ENCODE measurements around the gene ZNF511. TPM values are rescaled to one million over a fixed set of nuclear protein-coding genes. Genes with fewer than 3 reads are reported as not detected.

Gene ZNF511
- total RNA-seq, 1 donor: 16.8 TPM

DNA sequence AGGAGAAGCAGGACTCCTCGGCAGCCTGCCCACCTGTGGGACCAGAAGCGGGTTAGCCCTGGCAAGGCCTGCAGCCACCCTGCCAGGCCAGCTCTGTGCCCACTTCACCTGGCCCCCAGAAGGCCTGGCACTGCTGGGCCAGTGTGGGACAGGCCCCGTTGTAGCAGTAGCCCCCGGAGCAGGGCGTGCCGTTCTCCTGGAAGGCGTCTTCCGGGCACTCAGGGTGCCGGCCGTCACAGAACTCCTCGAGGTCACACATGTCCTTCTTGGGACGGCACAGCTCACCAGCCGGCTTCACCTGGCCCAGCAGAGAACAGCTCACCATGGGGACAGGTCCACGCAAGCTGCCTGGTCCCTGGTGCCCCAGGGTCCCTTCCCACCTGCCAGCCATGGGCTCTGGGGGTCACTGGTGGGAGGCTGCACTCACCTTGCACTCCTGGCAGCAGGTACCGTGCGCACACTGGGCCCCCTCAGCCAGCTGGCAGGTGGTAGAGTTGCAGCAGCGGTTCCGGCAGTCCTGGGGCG lies 37.9 kb upstream of the ZNF511 start:
- H3K9me3 ChIP-seq (ENCODE audit: low read depth, low read length): no peaks in the 10 kb centered on the region
- no peaks in the 10 kb centered on the region for H3K27me3 ChIP-seq (ENCODE audit: insufficient read depth, low read length)
- no peak overlapping the region for H3K4me3 ChIP-seq (ENCODE audit: low read length)
- peaks cover 24% of the 10 kb centered on the region for H3K4me1 ChIP-seq (ENCODE audit: insufficient read depth, low read length)

DNA sequence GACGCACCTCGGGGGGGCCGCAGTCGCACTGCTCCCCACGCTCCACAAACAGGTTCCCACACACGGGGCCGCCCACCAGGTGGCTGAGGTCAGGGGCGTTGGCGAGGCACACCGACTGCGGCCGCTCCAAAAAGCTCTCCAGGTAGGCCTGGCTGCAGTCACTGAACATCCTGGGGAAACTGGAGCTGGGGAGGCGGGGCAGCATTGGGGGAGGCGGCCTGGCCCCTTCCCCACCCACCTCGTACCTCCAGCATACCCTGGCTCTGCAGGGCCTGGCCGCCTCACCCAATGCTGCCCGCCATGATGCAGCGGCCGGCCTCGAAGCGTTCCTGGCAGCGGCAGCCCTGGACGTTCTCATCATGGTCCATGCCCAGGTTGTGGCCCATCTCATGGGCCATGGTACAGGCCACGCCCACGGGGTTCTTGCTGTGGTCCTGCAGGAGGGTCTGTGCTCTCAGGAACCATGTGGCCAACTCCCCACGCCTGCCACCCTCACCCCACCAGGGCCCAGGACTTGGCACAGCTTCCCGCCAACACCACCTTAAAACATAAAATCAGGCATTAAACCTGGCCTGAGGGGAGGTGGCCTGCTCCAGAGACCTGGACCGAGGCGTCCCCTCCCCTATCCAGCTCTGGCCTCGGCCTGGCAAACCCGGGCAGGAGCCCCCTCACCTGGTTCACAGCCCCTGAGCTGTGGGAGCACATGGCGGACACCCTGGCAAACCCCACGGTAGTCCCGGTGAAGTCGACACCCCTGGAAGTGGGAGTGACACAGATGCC lies 37.0 kb upstream of the ZNF511 start:
- H3K4me1 ChIP-seq (ENCODE audit: insufficient read depth, low read length): peaks cover 30% of the 10 kb centered on the region
- no peak overlapping the region for H3K4me3 ChIP-seq (ENCODE audit: low read length)
- no peaks in the 10 kb centered on the region for H3K27me3 ChIP-seq (ENCODE audit: insufficient read depth, low read length)
- H3K9me3 ChIP-seq (ENCODE audit: low read depth, low read length): no peaks in the 10 kb centered on the region

DNA sequence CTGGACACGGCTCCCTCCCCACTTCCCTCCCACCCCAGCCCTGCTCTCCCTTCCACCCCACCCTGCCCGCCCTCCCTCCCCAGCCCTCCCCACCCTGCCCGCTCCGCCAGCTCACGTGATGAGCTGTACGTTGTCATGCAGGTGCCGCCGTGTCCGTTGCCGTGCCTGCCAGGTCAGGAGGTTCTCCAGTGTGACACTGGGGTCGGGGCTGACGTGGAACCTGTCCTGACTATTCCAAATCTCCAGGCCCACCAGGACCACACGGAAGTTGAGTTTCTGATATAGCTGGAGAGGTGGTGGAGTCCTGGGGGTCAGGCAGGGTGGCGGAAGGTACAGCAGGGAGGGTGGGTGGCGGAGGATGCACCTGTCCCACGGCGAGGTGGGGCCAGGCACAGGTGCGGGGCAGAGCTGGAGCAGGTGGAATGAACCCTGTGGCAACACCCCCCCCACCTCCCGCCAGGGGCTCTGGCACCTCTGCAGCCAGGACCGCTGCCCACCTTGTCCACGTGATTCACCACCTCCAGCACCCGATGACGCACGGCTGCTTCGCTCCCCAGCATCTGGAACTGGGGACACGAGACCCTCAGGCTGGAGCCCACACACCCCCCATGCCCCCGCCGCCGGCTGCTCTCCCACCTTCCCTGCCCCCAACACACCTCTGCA lies 36.3 kb upstream of the ZNF511 start:
- Histone ChIP-seq H3K9me3 (ENCODE audit: low read depth, low read length) (no peaks in the 10 kb centered on the region), H3K4me1 (ENCODE audit: insufficient read depth, low read length) (peaks cover 37% of the 10 kb centered on the region), H3K4me3 (ENCODE audit: low read length) (no peak overlapping the region), H3K27me3 (ENCODE audit: insufficient read depth, low read length) (no peaks in the 10 kb centered on the region)

DNA sequence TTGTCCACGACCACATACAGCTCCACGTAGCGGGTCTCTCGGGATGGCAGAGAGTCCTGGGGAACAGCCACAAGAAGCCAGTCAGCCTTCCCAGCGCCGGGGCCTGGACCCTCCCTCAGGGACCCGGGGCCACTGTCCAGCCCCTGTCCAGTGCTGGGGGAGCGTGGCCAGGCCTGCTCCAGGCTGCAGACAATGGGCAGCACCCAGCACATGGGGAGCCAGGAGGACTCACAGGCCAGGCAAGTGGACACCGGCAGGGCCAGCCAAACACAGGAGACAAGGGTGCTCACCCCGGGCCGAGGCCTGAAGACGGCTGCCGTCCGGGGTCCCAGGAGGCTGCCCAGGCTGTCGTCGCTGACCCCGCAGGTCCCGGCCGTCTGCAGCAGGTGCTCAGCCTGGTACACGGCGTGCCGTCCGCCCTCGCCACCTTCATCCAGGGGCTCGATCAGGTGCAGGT lies 35.7 kb upstream of the ZNF511 start:
- Histone ChIP-seq H3K27me3 (ENCODE audit: insufficient read depth, low read length) (no peaks in the 10 kb centered on the region), H3K4me1 (ENCODE audit: insufficient read depth, low read length) (peaks cover 43% of the 10 kb centered on the region), H3K4me3 (ENCODE audit: low read length) (no peak overlapping the region), H3K9me3 (ENCODE audit: low read depth, low read length) (no peaks in the 10 kb centered on the region)

DNA sequence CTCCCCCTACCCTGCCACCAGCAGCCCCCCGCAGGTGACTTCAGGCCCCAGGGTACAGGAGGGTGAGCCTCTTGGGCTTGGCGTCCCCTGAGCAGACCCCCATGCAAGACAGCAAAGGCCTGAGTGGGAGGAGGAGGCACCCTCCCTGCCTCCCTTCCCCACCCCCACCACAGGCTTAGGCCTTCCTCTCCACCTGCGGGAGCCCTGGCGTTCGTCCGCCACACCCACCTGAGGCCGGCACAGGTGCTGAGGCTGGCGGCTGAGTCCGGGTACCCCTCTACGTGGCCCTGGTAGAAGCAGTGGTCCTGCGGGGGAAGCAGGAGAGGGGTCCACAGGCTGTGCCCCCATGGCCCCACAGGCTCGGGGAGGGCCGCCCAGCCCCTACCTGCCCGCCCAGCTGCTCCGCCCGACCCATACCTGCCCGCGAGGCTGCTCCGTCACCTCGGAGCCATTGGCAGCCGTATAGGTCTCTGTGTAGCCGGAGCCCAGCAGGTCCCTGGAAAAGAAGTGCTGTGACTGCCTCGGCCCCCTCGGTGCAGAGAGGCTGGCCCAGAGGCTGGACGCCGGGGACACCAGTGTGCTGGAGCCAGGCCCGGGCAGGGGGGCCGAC lies 35.1 kb upstream of the ZNF511 start:
- H3K4me1 ChIP-seq (ENCODE audit: insufficient read depth, low read length): peaks cover 49% of the 10 kb centered on the region
- H3K4me3 ChIP-seq (ENCODE audit: low read length): no peak overlapping the region
- H3K27me3 ChIP-seq (ENCODE audit: insufficient read depth, low read length): no peaks in the 10 kb centered on the region
- H3K9me3 ChIP-seq (ENCODE audit: low read depth, low read length): no peaks in the 10 kb centered on the region

DNA sequence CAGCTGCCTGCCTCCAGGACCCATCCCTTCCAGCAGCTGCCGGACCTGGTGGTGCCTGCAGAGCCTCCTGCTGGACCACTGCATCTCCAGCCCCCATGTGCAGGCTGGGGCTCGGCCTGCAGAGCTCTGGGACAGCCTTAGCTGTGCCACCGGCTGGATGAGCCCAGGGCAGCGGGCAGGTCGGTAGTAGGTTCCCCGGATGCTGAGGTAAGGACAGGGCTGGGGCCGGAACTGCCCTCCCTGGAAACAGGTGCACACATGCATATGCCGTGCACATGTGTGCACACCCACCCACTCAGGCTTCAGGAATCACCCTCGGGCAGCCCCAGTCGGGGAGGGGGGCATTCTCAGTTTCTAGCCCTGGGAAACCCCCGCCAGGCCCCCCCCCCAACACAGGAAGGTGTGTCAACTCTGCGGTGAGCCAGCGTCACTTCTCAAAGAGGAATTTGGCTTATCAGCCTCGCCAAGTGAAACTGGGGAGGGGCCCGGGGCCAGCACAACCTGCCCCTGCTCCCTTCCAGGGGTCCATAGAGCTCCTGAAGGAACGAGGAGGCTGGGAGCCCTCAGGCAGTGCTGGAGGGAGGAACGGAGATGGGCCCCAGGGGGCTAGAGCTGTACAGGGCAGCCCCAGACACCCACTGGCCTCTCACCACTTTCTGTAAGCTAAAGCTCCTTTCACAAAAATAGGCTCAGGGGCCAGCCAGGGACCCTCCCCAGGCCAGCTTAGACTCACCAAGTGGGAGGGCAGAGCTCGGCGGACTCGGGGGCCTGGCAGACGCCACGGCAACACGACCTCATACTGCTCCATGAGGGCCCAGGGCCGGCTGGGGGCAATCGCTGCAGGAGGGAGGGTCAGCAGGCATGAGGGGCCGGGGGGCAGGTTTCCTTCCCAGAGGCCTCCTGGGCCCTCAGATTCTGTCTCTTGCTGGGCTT lies 33.7 kb upstream of the ZNF511 start:
- Histone ChIP-seq H3K4me1 (ENCODE audit: insufficient read depth, low read length) (peaks cover 63% of the 10 kb centered on the region), H3K4me3 (ENCODE audit: low read length) (peak overlapping the region; percentile 72), H3K9me3 (ENCODE audit: low read depth, low read length) (no peaks in the 10 kb centered on the region), H3K27me3 (ENCODE audit: insufficient read depth, low read length) (no peaks in the 10 kb centered on the region)

DNA sequence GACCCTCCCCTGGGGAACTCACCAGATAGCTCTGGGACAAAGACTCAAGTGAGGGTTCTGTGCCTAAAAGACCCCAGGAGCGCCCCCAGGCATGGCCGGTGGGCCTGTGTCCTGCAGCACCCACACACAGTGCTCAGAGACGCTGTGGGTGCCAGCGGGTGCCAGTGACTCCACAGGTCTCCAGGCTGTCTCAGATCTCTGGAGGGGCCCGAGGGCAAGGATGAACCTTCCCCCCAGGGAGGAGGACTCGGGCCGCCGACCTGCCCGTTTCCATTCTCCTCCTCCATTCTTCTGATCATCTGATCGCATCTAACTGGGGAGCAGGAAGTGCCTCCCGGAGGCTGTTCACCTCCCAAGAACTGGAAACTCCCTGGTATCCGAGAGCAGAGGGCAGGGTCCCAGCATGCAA lies 33.0 kb upstream of the ZNF511 start:
- Histone ChIP-seq H3K27me3 (ENCODE audit: insufficient read depth, low read length) (no peaks in the 10 kb centered on the region), H3K9me3 (ENCODE audit: low read depth, low read length) (no peaks in the 10 kb centered on the region), H3K4me3 (ENCODE audit: low read length) (peak overlapping the region; percentile 72), H3K4me1 (ENCODE audit: insufficient read depth, low read length) (peaks cover 70% of the 10 kb centered on the region)

DNA sequence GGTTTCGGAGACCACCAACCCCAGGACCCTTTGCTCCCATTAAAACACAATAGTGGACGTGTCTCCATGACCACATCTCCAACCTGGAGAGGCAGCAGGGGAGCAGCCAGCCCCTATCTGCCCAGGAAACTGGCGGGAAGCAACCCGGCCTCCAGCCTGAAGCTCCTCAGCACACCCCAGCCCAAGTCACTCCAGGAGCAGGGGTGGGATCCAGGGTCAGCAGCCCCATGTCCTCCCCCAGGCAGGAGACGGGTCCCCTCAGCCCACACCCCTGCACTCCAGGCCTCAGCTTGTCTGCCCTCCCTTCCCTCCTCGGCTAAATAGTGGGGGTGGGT lies 32.6 kb upstream of the ZNF511 start:
- H3K4me3 ChIP-seq (ENCODE audit: low read length): peak overlapping the region; percentile 72
- no peaks in the 10 kb centered on the region for H3K27me3 ChIP-seq (ENCODE audit: insufficient read depth, low read length)
- H3K4me1 ChIP-seq (ENCODE audit: insufficient read depth, low read length): peaks cover 72% of the 10 kb centered on the region
- H3K9me3 ChIP-seq (ENCODE audit: low read depth, low read length): no peaks in the 10 kb centered on the region

DNA sequence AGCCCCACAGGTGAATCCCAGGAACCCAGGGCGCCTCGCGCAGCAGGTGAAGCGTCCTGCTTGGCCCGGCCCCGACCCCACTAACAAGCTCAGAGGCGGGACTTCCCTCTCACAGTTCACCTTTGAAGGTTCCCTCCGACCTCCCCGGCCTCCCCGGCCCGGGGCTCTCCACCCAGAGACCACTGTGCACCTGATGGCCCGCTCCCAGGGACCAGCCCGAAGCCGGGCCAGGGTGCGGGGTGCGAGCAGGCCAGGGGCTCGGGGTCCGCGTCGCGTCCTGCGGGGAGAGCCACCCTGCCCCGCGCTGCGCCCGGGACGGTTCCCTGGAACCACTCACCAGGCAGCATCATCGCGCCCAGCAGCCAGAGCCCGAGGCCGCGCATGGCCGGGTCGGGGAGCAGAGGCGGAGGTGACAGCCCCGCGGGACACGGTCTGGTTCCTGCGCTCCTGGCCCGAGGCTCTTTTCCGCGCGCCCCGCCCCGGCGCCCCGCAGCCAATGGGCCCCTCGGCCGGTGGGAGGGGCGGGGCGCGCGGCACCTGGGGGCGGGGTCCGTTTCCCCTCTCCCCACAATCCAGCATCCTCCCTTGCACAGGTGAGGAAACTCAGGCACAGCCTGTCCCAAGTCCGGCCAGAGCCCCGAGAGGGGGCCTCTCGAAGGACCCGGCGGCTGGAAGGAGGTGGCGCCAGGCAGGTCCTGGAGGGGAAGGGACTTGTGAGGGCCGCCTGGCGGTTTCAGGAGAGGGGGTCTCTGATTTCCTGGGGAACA lies 32.1 kb upstream of the ZNF511 start, which contains the start of gene ADAM8:
ADAM8 (minus strand) TSS at position 434 of the 767 bp plus-strand sequence; CDS start at position 383, 51 bp downstream.
- peaks cover 72% of the 10 kb centered on the region for H3K4me1 ChIP-seq (ENCODE audit: insufficient read depth, low read length)

DNA sequence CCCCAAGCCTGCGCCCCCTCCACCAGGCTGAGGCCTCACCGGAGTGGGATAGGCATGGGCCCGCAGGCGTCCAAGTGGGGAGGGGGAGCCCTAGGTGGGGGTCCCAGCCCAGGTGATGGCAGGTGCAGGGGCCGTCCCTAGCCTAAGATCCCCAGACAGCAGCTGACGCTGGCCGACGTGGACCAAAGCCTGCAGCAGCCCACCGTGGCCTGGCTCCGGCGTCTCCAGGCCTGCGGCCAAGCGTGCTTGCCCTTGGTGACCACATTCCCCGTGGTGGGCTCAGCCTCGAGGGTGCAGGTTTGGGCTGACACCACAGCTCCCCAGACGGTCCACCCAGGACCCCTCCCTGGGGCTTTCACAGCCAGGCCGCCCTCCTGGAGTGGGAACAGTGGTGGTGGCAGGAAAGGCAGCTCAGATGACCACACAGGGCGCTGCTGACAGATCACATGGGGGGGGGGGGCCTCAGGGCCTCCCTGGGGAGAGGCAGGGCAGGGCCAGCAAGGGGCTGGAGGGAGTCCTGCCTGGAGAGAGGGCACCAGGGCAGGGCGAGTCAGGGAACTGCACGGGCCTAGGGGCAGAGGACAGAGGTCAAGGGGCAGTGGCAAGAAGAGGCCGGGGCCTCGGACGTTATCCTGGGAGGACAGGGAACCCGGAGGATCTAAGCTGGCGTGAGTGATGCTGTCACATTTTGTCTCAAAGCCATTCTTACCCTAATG lies 31.3 kb upstream of the ZNF511 start:
- Histone ChIP-seq H3K4me1 (ENCODE audit: insufficient read depth, low read length) (peaks cover 72% of the 10 kb centered on the region), H3K27me3 (ENCODE audit: insufficient read depth, low read length) (no peaks in the 10 kb centered on the region), H3K4me3 (ENCODE audit: low read length) (no peak overlapping the region), H3K9me3 (ENCODE audit: low read depth, low read length) (no peaks in the 10 kb centered on the region)

More for the DNA sequence above, 32.1 kb upstream of the ZNF511 start, which contains the start of gene ADAM8:
- no peaks in the 10 kb centered on the region for H3K9me3 ChIP-seq (ENCODE audit: low read depth, low read length)
- H3K4me3 ChIP-seq (ENCODE audit: low read length): peak within 1 kb of the TSS; percentile 72
- no peaks in the 10 kb centered on the region for H3K27me3 ChIP-seq (ENCODE audit: insufficient read depth, low read length)

DNA sequence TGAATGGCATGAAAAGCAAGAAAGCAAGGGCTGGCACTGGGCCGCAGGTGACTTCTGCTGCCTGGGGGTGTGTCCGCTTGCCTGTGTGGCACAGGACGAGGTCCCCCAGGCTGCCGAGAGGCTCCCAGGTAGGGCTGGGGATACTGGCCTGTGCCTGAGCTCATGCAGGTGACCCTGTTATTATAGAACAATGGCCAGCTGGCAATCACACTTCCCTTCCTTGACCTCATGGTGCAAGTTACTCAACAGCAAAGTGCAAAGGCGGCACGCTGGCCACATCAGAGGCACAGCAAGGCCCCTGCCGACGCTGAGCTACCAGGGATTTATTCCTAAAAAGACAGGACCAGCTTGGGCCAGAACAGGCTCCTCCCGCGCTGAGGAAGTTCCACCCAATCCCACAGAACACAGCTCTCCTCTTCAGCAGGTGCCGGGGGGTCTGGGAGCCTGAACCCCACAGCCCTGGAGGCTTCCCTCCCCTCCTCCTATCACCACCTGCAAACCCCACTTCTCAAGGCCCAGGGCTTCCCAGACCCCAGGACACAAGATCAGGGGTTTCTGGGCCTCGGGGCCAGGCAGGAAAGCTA lies 30.6 kb upstream of the ZNF511 start:
- Histone ChIP-seq H3K4me1 (ENCODE audit: insufficient read depth, low read length) (peaks cover 72% of the 10 kb centered on the region), H3K27me3 (ENCODE audit: insufficient read depth, low read length) (no peaks in the 10 kb centered on the region), H3K4me3 (ENCODE audit: low read length) (peak overlapping the region; percentile 10), H3K9me3 (ENCODE audit: low read depth, low read length) (no peaks in the 10 kb centered on the region)

DNA sequence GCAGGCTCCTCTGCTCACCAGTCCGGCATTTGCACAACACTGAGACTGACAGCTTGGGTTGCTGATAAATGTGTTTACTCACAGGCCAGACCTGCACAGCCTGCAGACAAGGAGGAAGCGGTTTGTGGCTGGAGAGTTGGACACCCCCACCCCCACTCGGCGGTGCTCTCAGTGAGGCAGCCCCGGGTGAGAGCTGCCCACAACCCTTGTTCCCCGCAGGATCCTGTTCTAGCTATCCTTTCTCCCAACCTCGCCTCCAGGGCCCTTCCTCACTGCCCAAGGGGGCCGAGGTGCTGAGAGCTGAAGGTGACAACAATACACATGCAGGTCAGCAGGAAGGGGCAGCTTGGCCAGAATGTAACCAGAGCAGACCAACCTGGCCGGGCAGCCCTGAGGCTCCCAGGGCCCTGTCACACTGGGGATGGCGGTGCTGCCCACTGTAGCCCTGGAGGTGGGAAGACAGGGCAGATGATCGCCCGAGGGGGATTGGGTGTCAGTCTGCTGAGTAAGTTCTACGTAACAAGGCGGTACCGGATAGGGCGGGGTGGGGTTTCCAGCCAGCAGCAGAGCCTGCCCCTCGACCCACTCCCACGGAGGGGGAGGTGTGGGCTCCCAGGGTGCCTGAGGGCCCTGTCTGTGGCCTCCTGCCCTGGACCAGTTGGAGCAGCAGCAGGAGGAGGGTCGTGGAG lies 30.0 kb upstream of the ZNF511 start:
- Histone ChIP-seq H3K4me1 (ENCODE audit: insufficient read depth, low read length) (peaks cover 70% of the 10 kb centered on the region), H3K4me3 (ENCODE audit: low read length) (peak overlapping the region; percentile 22), H3K9me3 (ENCODE audit: low read depth, low read length) (no peaks in the 10 kb centered on the region), H3K27me3 (ENCODE audit: insufficient read depth, low read length) (no peaks in the 10 kb centered on the region)
